G401.6 (cell line): ENCODE data around the gene COL18A1.
"Not testable (repeated sequence)": the region's sequence is repeated elsewhere in the genome, so short reads cannot be mapped to it uniquely, and the experiment has no call there.

ENCODE experiments used
- FAIRE-seq: peaks from 2 replicates; lab custom pipeline; 2012; peaks lifted over from hg19 to GRCh38; lab: Jason Lieb, UNC

Gene COL18A1

GRCh38 chr21:45367402-45368351, 37.3 kb upstream of the COL18A1 start:
- FAIRE-seq: no peak

- FAIRE-seq: not testable (repeated sequence)
These were observed 35.9 kb upstream of the COL18A1 start for GRCh38 chr21:45369018-45369417.

- FAIRE-seq: no peak
These were observed 34.4 kb upstream of the COL18A1 start for GRCh38 chr21:45370575-45370974.

GRCh38 chr21:45371081-45371480, 33.9 kb upstream of the COL18A1 start:
- no peak for FAIRE-seq

GRCh38 chr21:45371655-45372054, 33.3 kb upstream of the COL18A1 start:
- FAIRE-seq: no peak

- FAIRE-seq: no peak
These were observed 32.1 kb upstream of the COL18A1 start for GRCh38 chr21:45372732-45373355.

GRCh38 chr21:45373991-45374816, 30.8 kb upstream of the COL18A1 start:
- FAIRE-seq: no peak

- FAIRE-seq: no peak
These were observed 30.0 kb upstream of the COL18A1 start for GRCh38 chr21:45374826-45375455.

GRCh38 chr21:45376459-45377324, 28.3 kb upstream of the COL18A1 start:
- no peak for FAIRE-seq

- FAIRE-seq: no peak
These were observed 27.6 kb upstream of the COL18A1 start for GRCh38 chr21:45377325-45377709.

- no peak for FAIRE-seq
These were observed 27.1 kb upstream of the COL18A1 start for GRCh38 chr21:45377866-45378257.

- FAIRE-seq: no peak
These were observed 26.6 kb upstream of the COL18A1 start for GRCh38 chr21:45378258-45378966.

GRCh38 chr21:45379171-45379900, 25.6 kb upstream of the COL18A1 start:
- no peak for FAIRE-seq

GRCh38 chr21:45379901-45380330, 25.0 kb upstream of the COL18A1 start:
- FAIRE-seq: no peak

- no peak for FAIRE-seq
These were observed 24.4 kb upstream of the COL18A1 start for GRCh38 chr21:45380566-45380965.

- no peak for FAIRE-seq
These were observed 23.8 kb upstream of the COL18A1 start for GRCh38 chr21:45381036-45381787.

- FAIRE-seq: no peak
These were observed 22.9 kb upstream of the COL18A1 start for GRCh38 chr21:45381865-45382696.

- FAIRE-seq: no peak
These were observed 22.3 kb upstream of the COL18A1 start for GRCh38 chr21:45382697-45382997.
